Measurements from ENCODE around the gene C1orf198. TPM values are rescaled to one million over a fixed set of nuclear protein-coding genes. Genes with fewer than 3 reads are reported as not detected.

C1orf198 gene
- polyA plus RNA-seq, 3 donors, result 1.3 to 2.7 (median 1.6) TPM

DNA sequence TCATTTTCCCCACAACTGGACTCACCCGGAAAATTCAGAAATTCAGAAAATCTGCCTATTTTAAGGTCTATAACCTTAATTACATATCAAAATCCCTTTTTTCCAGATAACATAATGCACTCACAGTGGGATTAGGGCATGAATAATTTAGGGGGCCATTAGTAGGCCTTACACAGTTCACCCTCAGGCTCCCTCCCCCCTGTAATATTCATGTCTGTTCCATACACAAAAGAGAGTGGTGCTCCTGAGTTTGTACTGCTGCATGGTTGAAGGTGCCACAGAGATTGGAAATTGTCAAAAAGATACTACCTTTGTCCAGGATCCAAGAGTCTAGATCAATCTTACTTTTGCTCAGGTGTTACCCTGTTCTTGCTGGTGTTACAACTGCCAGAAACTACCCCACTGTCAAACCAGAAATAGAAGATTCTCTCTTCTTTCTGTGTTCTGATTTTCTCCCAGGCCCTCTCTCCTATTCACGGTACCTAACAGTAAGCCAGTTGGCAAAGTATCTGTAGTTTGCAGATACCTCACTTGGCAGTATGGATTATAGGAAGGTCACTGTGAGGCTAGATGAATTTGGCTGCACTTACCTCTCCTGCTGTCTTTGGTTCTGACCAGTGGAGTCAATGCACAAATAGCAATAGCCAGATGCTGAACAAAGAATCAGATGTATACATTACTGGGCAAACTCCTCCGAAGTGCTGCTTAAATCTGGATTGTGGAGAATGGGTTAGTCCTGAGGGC lies 53.2 kb downstream of the C1orf198 start:
- H3K27ac Mint-ChIP-seq, result no peak overlapping the region
- no peaks in the 10 kb centered on the region for H3K36me3 ChIP-seq (replicated peaks in 1 of 2; ENCODE audit: control insufficient read depth in 1 of 2, insufficient read depth in 2 of 2, low read length in 2 of 2)
- H4K20me1 ChIP-seq (ENCODE audit: insufficient read depth, low read length), result no peaks in the 10 kb centered on the region
- H3K9me3 ChIP-seq (replicated peaks in 1 of 2; ENCODE audit: control insufficient read depth in 1 of 2, insufficient read depth in 1 of 2, low read length in 2 of 2), result peaks cover 0 to 12% of the 10 kb centered on the region in 2 donors
- H3K9me3 Mint-ChIP-seq, result peaks cover 8 to 32% (median 17%) of the 10 kb centered on the region in 7 donors
- H3K36me3 Mint-ChIP-seq, result no peaks in the 10 kb centered on the region
- H2AFZ ChIP-seq (ENCODE audit: insufficient read depth, low read depth, low read length, poor library complexity, severe bottlenecking), result no peak overlapping the region
- no peak overlapping the region for H3K9ac ChIP-seq (ENCODE audit: insufficient read depth, low read length, poor library complexity, severe bottlenecking)
- H3K27me3 ChIP-seq (ENCODE audit: control insufficient read depth in 2 of 2, insufficient read depth in 2 of 2, low read length in 2 of 2), result no peaks in the 10 kb centered on the region
- DNase-seq, result no peak
- H3K27ac ChIP-seq (ENCODE audit: low read depth in 1 of 2, low read length in 2 of 2), result no peak overlapping the region
- H3K79me2 ChIP-seq (ENCODE audit: insufficient read depth, low read length), result no peaks in the 10 kb centered on the region
- no peak overlapping the region for H3K4me3 ChIP-seq (replicated peaks in 1 of 3; ENCODE audit: low read depth in 2 of 3, low read length in 3 of 3)
- 60% methylated on average over 1 of the region's 3 CpGs for WGBS (ENCODE audit: insufficient coverage)
- no peak overlapping the region for H3K4me3 Mint-ChIP-seq
- TF ChIP-seq CTCF (IDR thresholded peaks at IDR 0.05), result no peak
- H3K4me2 ChIP-seq (replicated peaks; ENCODE audit: extremely low read depth, low read length, poor library complexity, severe bottlenecking), result no peak overlapping the region
- H3K4me1 ChIP-seq (ENCODE audit: control insufficient read depth in 1 of 2, insufficient read depth in 2 of 2, low read length in 2 of 2), result no peaks in the 10 kb centered on the region
- H3K27me3 Mint-ChIP-seq (ENCODE audit: low read depth in 3 of 3), result peaks cover 4 to 10% (median 6%) of the 10 kb centered on the region in 3 donors
- H3K4me1 Mint-ChIP-seq, result no peaks in the 10 kb centered on the region
- intact Hi-C loops (cut with micrococcal nuclease), result no loop called here

DNA sequence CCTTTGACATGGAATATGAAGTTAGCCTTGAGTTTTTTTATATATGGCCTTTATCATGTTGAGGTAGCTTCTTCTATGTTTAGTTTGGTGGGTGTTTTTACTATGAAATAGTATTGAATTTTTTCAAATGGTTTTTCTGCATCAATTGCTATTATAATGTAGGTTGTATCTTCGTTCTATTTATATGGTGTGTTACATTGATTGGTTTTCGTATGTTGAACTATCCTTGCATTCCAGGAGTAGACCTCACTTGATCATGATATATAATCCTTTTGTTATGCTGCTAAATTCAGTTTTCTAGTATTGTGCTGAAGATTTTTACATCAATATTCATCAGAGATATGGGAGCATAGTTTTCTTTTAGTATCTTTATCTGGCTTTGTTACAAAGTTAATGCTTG lies 55.8 kb downstream of the C1orf198 start:
- Mint-ChIP-seq H3K4me1 (no peaks in the 10 kb centered on the region), H3K4me3 (no peak overlapping the region)
- intact Hi-C loops (cut with micrococcal nuclease), result no loop called here

More for the DNA sequence above, 55.8 kb downstream of the C1orf198 start:
- Histone ChIP-seq H3K9ac (ENCODE audit: insufficient read depth, low read length, poor library complexity, severe bottlenecking) (no peak overlapping the region), H3K4me1 (ENCODE audit: control insufficient read depth in 1 of 2, insufficient read depth in 2 of 2, low read length in 2 of 2) (no peaks in the 10 kb centered on the region), H2AFZ (ENCODE audit: insufficient read depth, low read depth, low read length, poor library complexity, severe bottlenecking) (no peak overlapping the region), H3K4me3 (replicated peaks in 1 of 3; ENCODE audit: low read depth in 2 of 3, low read length in 3 of 3) (no peak overlapping the region), H3K27me3 (ENCODE audit: control insufficient read depth in 2 of 2, insufficient read depth in 2 of 2, low read length in 2 of 2) (no peaks in the 10 kb centered on the region), H3K27ac (ENCODE audit: low read depth in 1 of 2, low read length in 2 of 2) (no peak overlapping the region), H3K79me2 (ENCODE audit: insufficient read depth, low read length) (no peaks in the 10 kb centered on the region), H3K4me2 (replicated peaks; ENCODE audit: extremely low read depth, low read length, poor library complexity, severe bottlenecking) (no peak overlapping the region), H4K20me1 (ENCODE audit: insufficient read depth, low read length) (no peaks in the 10 kb centered on the region), H3K36me3 (replicated peaks in 1 of 2; ENCODE audit: control insufficient read depth in 1 of 2, insufficient read depth in 2 of 2, low read length in 2 of 2) (no peaks in the 10 kb centered on the region), H3K9me3 (replicated peaks in 1 of 2; ENCODE audit: control insufficient read depth in 1 of 2, insufficient read depth in 1 of 2, low read length in 2 of 2) (peaks cover 0 to 12% of the 10 kb centered on the region in 2 donors)
- DNase-seq, result no peak
- Mint-ChIP-seq H3K36me3 (no peaks in the 10 kb centered on the region), H3K9me3 (peaks cover 8 to 35% (median 17%) of the 10 kb centered on the region in 7 donors), H3K27me3 (ENCODE audit: low read depth in 3 of 3) (peaks cover 4 to 8% (median 8%) of the 10 kb centered on the region in 3 donors), H3K27ac (no peak overlapping the region)
- WGBS (ENCODE audit: insufficient coverage), result no CpG with 5 or more reads among the region's 2 CpGs
- TF ChIP-seq CTCF (IDR thresholded peaks at IDR 0.05), result no peak

Measured in CD14-positive monocyte (primary cell).